Measurements from ENCODE around the gene SMARCB1.

- TF ChIP-seq CTCF (IDR thresholded peaks at IDR 0.05) (no peak), POLR2A (IDR thresholded peaks at IDR 0.05) (no peak)
Measured at GRCh38 chr22:23781065-23781464, 5.7 kb upstream of the SMARCB1 start.

All from breast epithelium (tissue), 3 donors.